HG02973 (cell line): Measurements from ENCODE around the gene PKP4.

Experiments
- ATAC-seq: cut with Tn5 transposase; IDR thresholded peaks from one replicate; pipeline ENCODE4 v1.9.1; 2021; ENCODE audit warnings: moderate library complexity; ENCODE audit not compliant: unreplicated experiment

The PKP4 gene

DNA sequence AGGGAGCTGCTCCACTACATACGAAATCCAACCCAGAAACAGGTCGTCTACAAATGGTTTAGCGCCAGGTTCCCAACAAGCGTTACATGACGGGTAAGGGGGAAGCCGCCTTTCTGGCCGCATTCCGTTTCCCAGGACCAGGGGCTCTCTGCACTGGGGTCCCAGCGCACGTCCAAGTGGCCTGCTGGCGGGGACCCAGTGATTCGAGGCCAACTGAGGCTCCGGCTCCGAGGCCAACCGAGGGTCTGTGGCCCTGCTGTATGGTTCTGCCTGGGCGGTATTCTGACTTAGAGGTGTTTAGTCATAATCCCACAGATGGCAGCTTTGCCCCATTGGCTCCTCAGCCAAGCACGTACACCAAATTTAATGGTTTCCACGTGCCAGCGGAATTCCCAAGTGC, 127.2 kb downstream of the PKP4 start:
- ATAC-seq = no peak

DNA sequence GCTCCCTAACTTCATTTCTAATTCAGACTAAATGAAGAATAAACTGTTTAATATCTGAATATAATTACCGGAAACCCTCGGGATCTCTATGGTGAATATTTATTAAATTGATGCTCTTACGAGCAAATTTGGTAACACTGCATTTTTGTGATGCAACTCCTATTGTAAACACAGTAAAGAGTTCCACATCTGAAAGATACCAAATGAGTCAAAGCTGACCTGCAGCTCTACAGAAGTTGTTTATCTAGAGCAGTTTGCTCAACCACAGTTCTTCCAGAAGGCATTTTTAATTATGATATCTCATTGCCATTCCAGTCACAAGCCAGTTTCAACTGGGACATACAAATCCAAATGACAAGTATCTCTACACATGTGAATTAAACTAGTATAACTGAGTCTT, 129.7 kb downstream of the PKP4 start:
- no peak for ATAC-seq

DNA sequence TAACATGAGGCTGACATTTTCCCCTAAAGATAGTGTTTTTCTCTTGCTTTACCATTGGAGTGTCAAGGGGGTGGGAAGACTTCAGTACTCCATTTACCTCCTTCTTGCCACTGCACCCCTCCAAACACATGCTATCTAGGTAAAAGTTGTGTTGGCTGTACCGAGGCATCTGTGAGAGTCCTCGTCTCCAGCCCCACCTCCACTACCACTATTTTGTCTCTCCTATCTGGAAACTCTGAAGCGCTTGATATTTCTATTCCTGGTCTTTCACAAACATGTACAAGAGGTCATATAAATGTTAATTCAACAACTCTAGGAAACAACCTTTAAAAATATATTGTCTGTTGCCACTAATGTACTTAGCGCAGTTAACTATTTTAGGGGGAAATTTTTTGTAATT, 132.6 kb downstream of the PKP4 start:
- no peak for ATAC-seq

DNA sequence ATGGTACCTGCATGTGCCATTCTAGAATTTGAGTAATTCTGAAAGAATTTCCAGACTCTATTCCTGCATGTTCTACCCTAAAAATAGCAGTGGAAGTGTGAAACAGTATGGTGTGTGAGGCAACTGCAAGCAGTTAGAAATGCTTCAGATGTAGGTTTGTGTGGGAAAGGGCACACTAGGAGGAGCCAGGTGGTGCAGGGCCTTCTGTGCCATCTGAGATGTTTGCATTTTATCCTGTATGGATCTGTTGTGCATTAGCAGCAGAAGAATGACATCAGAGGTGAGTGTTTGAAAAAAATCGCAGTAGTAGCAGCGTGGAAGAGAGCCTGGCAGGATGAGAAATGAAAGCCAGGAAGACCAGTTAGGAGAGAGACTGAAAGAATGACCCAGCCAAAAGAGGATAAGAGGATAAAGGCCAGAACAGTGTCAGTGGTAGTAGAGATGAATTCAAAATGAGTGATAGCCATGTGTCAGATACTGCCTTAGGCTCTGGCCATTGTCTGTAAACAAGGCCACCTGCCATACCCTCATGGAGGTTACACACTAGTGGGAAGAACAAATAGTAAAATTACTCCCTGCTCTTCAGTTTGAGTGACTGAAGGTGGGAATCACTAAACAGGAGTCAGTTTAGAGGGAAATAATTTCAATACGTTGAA, 142.2 kb downstream of the PKP4 start:
- no peak for ATAC-seq

DNA sequence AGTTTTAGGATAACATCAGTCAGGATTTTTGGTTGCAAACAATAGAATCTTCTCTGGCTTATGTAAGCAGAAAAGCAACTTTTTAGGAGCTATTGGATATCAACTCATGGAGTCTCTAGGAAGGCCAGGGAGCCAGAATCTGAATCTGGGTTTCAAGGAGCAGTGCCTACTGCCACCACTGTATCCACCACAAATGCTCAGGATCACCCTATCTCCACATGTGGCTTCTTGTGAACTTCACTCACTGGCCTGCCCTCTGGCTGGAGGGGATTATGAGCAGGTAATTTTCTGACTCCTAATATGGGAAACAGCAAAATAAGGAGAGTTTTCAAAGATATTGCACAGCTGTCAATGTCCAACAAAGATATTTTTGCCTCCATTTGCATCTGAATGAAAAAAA, 142.9 kb downstream of the PKP4 start:
- ATAC-seq = no peak

DNA sequence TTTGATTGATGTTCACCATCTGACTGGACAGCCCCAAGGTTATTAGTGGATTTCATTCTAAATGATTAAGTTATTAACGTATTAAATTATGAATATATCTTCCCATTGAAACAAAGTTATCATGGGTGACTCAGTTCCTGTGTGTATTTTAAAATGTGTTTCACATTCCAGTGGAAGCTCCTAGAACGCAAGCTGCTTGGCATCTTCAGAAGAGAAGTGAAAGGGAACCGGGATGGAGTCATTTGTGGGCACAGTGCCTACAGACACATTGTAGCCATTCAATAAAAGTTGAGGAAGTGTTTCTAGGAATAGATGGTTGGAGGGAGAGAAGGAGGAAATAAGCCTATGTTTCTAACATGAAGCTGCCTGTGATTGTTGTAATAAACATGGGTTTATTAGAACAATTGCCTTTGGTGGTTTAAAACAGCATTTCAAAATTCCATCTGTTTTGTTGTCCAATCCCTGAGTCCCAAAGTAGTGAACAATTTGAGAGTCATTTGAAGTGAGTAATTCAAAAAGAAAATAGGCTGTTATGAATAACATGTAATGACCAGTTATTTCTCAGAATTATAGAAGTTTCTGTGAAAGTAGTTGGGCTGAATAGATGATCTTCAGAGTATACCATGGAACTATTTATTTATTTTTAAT, 143.5 kb downstream of the PKP4 start:
- ATAC-seq = no peak

DNA sequence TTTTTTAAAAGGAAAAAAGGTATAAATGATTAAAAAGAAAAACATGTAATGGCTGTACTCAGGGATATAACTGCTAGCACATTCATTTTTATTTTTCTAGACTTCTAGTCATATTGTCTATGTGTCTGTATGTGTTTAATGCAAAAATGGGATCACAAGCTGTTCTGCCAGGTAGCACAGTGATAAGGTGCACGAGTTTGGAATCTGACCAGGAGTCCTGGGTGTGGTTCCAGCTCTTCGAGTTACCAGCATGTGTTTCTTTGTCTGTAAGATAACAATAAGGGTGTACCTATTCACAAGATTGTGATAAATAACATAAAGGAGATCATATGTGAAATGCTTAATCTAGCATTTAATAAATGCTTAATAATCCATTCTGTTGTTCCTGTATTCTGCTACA, 145.3 kb downstream of the PKP4 start:
- no peak for ATAC-seq

DNA sequence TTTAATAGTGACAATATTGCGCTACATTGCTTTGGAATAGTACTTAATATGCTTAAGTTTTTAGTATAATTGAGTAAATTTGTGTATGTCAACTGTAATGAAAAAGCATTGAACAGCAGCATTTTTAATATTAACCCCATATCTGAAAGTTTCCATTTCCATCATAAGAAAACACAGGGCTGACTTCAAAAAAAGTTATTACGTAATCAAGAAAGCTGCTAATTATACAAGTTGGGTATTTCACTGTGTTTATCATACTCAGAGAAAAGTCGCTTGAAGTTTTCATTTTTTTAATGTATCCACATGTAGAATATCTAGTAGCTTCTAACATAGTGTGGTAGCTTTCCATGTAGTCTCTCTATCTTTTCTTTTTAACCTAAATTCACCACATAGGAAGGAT, 146.5 kb downstream of the PKP4 start:
- ATAC-seq = no peak

DNA sequence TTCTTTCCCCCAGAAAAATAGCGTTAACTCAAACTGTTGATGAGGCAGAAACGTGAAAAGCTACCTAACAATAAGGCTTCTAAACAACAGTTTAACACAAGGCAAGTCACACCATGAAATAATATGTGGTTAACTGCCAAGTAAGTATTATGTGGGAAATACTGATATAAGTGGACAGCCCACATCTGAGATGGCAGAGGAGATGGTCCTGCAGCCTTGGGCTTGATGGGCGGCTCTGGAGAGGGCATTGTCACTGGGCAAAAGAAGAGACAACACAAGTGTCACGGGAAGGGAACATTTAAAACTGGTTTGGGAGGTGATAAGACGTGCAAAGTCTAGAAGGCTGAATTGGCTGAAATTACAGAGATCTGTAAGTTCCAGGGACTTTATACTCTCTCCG, 147.2 kb downstream of the PKP4 start:
- no peak for ATAC-seq

DNA sequence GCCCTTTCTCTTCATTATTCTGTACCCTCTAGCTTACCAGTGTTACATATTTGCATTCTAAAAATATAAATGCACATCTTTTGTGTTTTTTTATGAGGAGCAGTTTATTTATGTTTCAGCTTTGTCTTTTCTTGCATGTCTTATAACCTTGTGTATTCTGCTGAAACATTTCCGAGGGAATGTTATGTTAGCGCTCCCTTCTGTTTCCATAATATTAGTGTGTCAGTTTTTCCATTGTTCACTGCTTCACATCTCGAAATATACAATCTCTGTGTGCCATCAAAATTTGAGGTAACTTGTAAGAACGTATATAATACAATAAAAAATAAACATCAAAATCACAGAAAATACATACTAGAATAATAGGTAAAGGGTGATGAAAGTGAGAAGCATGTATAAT, 153.3 kb downstream of the PKP4 start:
- ATAC-seq = no peak

DNA sequence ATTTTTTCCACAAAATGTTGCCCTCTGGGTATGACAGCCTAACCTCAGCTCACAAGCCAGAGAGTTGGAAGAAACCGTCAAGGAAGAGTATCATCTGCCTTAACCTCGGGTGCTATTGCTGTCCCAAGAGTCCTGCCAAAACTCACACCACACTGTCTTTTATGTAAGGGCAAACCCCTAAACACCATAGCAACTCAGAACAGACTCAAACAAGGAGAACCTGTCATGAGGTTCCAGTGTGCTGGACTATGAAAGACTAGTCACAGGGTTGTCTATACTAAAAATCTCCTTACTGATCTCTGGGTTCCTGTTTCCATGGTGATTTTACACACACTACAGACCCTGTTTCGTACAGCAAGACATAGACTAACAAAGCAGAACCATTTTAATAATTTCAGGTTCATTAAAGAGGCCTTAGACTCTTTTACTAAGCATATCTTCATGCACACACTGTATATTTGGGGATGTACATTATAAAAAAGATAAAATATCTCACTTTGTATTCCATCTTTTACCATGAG, 159.8 kb downstream of the PKP4 start:
- ATAC-seq = no peak

DNA sequence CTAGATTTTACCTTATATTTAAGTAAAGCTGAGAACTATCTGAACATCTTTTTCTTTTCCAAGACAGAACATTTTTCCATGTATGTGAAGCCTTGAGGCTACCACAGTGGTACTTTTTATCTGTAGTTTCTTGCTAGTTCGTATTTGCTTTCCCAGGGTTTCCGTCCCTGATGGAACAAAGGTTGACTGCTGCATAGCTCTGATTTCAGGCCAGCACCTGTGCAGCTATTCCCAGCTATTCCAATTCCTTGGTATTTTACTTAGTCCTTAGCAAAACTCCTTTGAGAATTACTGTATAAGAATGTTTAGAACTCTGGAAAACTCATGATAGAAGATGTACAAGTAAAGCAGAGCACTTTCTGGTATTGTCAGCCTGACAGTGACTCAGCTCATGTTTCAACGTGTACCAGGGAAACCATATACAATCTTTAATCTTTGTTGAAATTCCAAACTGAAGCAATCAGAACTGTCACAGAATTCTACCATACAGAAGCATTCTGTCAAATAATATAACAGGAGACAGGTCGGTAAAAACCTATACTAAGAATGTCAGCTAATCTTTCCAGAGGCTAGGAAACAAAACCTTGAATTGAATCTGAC, 162.2 kb downstream of the PKP4 start:
- no peak for ATAC-seq

DNA sequence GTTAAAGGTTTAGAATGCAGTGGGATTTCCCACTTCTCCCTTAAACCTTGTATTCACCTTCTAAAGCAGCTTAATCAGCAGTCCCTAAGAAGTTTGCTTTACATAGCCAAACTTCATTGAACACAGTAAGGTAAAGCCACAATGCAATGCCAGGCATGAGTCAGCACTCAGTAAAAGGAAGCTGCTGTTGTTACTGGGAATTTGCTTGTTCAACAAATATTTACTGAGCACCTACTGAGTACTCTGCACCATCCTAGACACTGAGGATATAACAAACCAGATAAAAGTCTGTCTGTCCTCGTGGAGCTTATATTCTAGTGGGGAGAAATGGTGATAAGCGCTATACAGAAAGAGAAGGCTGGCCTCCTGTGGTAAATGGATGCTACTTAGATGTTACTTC, 162.7 kb downstream of the PKP4 start:
- ATAC-seq = no peak

DNA sequence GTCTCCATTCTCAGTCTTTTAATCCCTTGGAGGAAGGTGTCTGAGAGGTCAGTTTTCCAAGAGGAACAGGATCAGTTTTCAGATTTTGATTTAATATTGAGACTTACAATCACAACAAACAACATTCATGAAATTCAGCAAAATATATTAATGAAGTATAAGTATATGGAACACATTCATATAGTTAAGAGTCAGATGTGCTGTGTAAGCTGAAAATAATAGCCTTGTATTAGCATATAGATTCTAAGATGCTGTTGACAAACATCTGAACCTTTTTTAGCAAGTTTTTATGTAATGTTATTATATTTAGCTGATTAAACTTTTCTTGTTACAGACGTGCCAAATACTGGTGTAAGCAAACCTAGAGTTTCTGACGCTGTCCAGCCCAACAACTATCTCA, 163.9 kb downstream of the PKP4 start:
- ATAC-seq = no peak

DNA sequence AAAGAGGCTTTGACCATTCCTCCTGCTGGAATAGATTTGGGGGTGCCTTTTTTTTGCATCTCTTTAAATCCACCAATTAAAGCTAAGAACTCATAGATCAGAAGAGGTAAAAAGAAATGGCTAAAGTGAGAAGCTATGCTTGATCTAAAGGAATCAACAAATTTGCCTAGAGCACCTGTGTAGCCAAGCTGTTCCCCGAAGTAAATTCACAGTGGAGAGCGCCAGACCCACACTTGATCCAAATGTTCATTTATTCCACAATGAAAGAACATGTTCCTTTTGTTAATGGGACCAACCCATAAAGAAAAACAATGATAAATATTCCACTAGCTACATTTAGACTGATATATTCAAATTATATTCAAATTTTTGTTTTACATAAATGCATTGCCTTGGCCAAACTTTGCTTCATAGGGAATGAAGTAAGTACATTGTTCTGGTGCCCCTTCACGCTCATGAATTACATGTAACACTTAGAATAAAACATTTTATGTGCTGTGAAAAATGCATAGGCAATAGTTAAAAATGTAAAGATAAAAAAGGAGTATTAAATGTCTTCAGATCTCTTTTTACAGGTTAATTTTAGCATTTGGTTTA, 167.4 kb downstream of the PKP4 start:
- ATAC-seq = no peak

DNA sequence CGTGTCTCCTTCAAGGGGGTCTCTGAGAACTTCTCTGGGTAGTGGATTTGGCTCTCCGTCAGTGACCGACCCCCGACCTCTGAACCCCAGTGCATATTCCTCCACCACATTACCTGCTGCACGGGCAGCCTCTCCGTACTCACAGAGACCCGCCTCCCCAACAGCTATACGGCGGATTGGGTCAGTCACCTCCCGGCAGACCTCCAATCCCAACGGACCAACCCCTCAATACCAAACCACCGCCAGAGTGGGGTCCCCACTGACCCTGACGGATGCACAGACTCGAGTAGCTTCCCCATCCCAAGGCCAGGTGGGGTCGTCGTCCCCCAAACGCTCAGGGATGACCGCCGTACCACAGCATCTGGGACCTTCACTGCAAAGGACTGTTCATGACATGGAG, 168.2 kb downstream of the PKP4 start:
- ATAC-seq = no peak

DNA sequence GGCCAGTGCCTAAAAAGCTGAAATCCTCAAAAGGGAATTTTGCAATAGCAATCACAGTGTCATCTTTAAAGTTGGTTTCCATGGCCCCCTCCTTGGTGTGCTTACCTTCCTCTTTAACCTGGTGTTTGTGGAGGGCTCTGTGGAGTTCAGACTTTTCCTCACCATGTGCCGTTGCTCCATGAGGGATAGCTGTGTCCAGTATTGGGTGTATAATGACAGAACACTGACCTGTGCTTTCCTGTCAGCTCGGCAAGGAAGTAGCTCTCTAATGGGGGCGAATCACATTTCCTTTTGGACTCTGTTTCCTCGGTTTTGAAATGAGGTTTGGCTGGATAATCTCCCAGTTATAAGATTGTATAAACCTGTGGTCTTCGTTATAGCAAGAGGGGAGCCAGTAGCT, 172.4 kb downstream of the PKP4 start:
- ATAC-seq = no peak

DNA sequence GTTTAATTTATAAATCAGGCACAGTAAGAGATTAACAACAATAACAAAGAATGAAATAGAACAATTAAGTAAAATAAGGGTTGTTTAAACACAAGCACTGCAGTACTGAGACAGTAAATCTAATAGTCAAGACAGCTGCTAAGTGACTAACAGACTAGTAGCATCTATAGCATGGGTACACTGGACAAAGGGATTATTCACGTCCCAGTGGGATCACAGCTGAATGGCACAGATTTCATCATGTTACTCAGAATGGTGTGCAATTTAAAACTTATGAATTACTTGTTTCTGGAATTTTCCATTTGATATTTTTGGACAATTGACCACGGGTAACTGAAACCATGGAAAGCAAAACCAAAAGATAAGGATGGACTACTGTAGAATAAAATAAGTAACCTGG, 176.5 kb downstream of the PKP4 start:
- no peak for ATAC-seq

DNA sequence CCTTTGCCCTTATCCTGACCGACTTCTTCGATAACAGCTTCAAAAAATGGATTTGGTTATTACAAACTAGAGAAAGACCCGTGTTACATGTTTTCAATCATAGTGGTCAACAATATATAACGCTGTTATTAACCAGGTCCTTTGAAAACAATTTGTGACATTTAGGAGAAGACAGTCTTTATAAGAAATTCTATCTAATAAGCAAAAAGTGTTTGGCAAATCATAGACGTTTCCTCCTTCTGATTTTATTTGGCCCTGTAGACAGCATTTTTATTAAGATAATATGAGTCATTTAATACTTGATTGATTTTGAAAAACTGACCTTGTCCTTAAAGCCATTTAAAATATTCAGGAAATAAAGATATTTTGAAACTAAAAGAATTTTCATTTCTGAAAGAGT, 177.9 kb downstream of the PKP4 start:
- ATAC-seq = no peak

DNA sequence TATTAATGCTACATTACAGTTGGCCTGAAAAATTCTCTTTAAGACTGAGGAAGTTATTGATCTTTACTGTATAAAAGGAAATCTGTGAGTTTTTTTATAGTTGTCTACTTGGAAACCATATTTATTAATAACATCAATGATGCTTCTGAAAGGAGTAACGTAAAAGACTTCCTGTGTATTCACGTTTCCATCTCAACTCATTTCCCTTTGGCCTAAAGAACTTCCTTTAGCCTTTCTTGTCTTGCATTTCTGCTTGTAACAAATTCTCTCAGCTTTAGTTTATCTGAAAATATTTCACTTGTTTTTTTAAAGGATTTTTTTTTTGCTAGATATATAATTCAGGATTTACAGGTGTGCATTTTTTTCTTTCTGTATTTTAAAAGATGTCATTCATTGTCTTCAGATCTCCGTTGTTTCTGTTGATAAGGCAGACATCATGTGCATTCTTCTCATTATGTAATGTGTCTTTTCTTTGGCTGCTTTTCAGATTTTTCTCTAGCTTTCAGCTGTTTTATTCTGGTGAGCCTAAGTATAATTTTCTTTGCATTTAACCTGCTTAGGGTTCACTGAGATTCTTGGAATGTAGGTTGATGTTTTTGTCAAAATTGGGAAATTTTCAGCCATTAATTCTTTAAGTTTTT, 179.3 kb downstream of the PKP4 start:
- ATAC-seq = no peak

DNA sequence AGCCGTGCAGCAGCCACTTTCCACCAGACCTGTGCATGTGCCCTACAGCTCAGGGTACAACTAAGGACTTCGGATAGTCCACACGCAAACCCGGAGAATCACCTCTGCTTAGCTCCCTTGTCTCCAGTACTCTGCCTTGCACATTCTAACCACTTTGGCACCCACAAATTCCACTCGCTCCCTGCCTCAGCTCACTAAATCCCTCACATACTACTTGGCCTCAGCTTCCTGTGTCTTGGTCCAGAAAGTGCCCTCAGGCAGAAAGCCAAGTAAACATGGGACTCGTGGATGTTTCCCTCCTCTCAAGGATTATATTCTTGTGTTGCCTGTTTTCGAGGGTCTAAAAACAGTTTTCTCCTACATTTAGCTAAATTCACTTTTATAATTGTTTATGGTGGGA, 180.6 kb downstream of the PKP4 start:
- ATAC-seq = no peak

DNA sequence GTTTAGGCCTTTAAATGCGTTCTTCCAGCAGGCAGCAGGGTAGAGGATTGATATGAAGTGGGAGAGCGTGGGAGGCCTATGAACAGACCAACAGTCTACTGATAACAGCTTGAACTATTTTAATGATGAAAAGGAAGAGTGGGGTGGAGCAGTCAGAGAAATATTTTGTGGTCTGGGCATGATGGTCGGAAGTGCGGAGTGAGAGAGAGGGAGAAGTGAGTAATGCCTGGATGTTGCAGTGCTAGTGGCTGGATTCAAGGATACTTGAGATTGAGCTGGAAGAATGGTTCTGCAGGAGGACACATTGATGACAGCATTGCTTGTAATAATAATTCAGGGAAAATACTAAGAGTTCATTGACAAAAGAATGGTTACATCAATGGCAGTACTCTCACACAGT, 187.4 kb downstream of the PKP4 start:
- ATAC-seq = no peak
